Kidney (tissue), 22 donors: ENCODE measurements around the gene HCRT. TPM values are rescaled to one million over a fixed set of nuclear protein-coding genes. Genes with fewer than 3 reads are reported as not detected.
A peak's percentile ranks its signal among the peaks of the same experiment; 100 is the strongest.

ENCODE experiments used
- DNase-seq, 5 donors: peaks; one replicate each; pipeline ENCODE4 v3.0.0-alpha.2; 2013 to 2020
- FAIRE-seq: peaks from 2 replicates; lab custom pipeline; 2012; peaks lifted over from hg19 to GRCh38; lab: Jason Lieb, UNC
- H3K27ac ChIP-seq, 2 donors: one replicate each; pipeline ENCODE4 v1.7.0; 2013; ENCODE audit warnings: low read depth in 2 of 2, low read length in 2 of 2, inconsistent platforms in 1 of 2
- H3K27me3 ChIP-seq: one replicate; pipeline ENCODE4 v1.7.1; 2013; ENCODE audit warnings: low read length, inconsistent platforms; ENCODE audit not compliant: control insufficient read depth, insufficient read depth
- H3K36me3 ChIP-seq, 3 donors: one replicate each; pipeline versions ENCODE4 v1.7.0 to v1.7.1; 2013; ENCODE audit warnings: low read length in 3 of 3, control low read depth in 1 of 3, inconsistent platforms in 1 of 3; ENCODE audit not compliant: insufficient read depth in 3 of 3, control insufficient read depth in 2 of 3
- H3K4me1 ChIP-seq, 3 donors: one replicate each; pipeline versions ENCODE4 v1.7.0 to v1.7.1; 2013; ENCODE audit warnings: low read length in 3 of 3, inconsistent platforms in 1 of 3, low read depth in 1 of 3; ENCODE audit not compliant: control insufficient read depth in 2 of 3, insufficient read depth in 2 of 3
- H3K4me3 ChIP-seq, 3 donors: one replicate each; pipeline versions ENCODE4 v1.7.0 to v1.8.1; 2013; ENCODE audit warnings: low read length in 3 of 3, control low read depth in 1 of 3, inconsistent platforms in 1 of 3
- H3K9ac ChIP-seq, 3 donors: one replicate each; pipeline versions ENCODE4 v1.7.0 to v1.7.1; 2013; ENCODE audit warnings: low read length in 3 of 3, control low read depth in 1 of 3, inconsistent platforms in 1 of 3
- H3K9me3 ChIP-seq, 3 donors: one replicate each; pipeline versions ENCODE4 v1.7.0 to v1.7.1; 2013; ENCODE audit warnings: low read length in 3 of 3, control low read depth in 1 of 3, inconsistent platforms in 1 of 3; ENCODE audit not compliant: control insufficient read depth in 2 of 3, insufficient read depth in 1 of 3
- CTCF ChIP-seq: IDR thresholded peaks from 3 replicates; pipeline ENCODE4 v1.5.1; 2012; ENCODE audit warnings: mild to moderate bottlenecking, moderate library complexity, borderline replicate concordance; ENCODE audit not compliant: insufficient read depth; ENCODE audit errors: extremely low read depth
- intact Hi-C: fragments of 100-400 bp; cut with DNase I; formaldehyde crosslinking; loops from one replicate; pipeline ENCODE4 v1.11.1; 2022
- long read RNA-seq, 10 donors: library from polyadenylated mRNA in 1 of 10; unstranded in 1 of 10; transcript quantifications; one replicate each; pipeline ENCODE4 v2.0.0 and lab custom pipeline, GENCODE V29; 2021 to 2026
- polyA plus RNA-seq: library from polyadenylated mRNA; stranded (reverse); fragments of 350-450 nt; fragmentation: Illumina TruSeq; extraction: RNeasy Lipid Tissue Mini Kit (QIAGEN cat#74804); gene quantifications from one replicate; pipeline ENCODE4 v1.2.3, GENCODE V29; 2014; ENCODE audit warnings: low read depth, low replicate concordance; ENCODE audit not compliant: insufficient read depth
- total RNA-seq: library from RNA; stranded (reverse); fragmentation: NEBNext Ultra II Directional; extraction: Animal tissue kit (Norgen Biotek cat#: 25700); gene quantifications from one replicate; pipeline ENCODE4 v1.2.1, GENCODE V29; 2021
- donor health status: control.
- donor health status: control.
- donor health status: control.
- donor health status: control.
- donor health status: control.
- donor health status: DM: yes; HTN: yes; CAD: no.
- donor health status: Normal renal cell carcinoma (clear cell type).

HCRT gene
- total RNA-seq (not detected), polyA plus RNA-seq (not detected)
- long read RNA-seq, donor 1: 0 reads
- long read RNA-seq, donor 2: 0 reads
- long read RNA-seq, donor 3: 0 reads
- long read RNA-seq, donor 4: 0 reads
- long read RNA-seq, donor 5: 0 reads
- long read RNA-seq, donor 6: 0 reads
- long read RNA-seq, donor 7: 0 reads
- long read RNA-seq, donor 8: 0 reads
- long read RNA-seq, donor 9: 0 reads
- long read RNA-seq, donor 10: 0 reads

GRCh38 chr17:42184713-42185620, at the start of gene HCRT:
Gene HCRT (minus strand): TSS chr17:42185452. CDS start chr17:42185365, 87 bp downstream.
- peak within 1 kb of the TSS in 1 of 3 donors; percentile 20 for H3K4me3 ChIP-seq
- no peak for TF ChIP-seq CTCF
- H3K9me3 ChIP-seq: no peaks in the 10 kb centered on the region
- H3K27ac ChIP-seq: no peak within 1 kb of the TSS
- H3K36me3 ChIP-seq: no peaks in the 10 kb centered on the region
- H3K9ac ChIP-seq: no peak within 1 kb of the TSS
- FAIRE-seq (no peak), DNase-seq (no peak)
- H3K4me1 ChIP-seq: peaks cover 0 to 20% (median 0%) of the 10 kb centered on the region in 3 donors
- peaks cover 19% of the 10 kb centered on the region for H3K27me3 ChIP-seq
- intact Hi-C loops: no loop called here

GRCh38 chr17:42233994-42234393, 48.7 kb upstream of the HCRT start:
- Histone ChIP-seq H3K4me3 (no peak overlapping the region), H3K27me3 (no peaks in the 10 kb centered on the region), H3K9ac (no peak overlapping the region), H3K9me3 (no peaks in the 10 kb centered on the region), H3K4me1 (peaks cover 0 to 3% (median 0%) of the 10 kb centered on the region in 3 donors), H3K27ac (no peak overlapping the region), H3K36me3 (no peaks in the 10 kb centered on the region)
- no peak for TF ChIP-seq CTCF
- FAIRE-seq: no peak
- intact Hi-C loops: no loop called here
- no peak for DNase-seq

GRCh38 chr17:42233156-42233555, 47.9 kb upstream of the HCRT start:
- FAIRE-seq (no peak), DNase-seq (no peak)
- H3K27me3 ChIP-seq: no peaks in the 10 kb centered on the region
- no peaks in the 10 kb centered on the region for H3K9me3 ChIP-seq
- no peak overlapping the region for H3K9ac ChIP-seq
- no peak for TF ChIP-seq CTCF
- no peak overlapping the region for H3K27ac ChIP-seq
- no peak overlapping the region for H3K4me3 ChIP-seq
- no peaks in the 10 kb centered on the region for H3K36me3 ChIP-seq
- peaks cover 0 to 3% (median 0%) of the 10 kb centered on the region in 3 donors for H3K4me1 ChIP-seq
- intact Hi-C loops: no loop called here
